Gastrocnemius medialis (tissue), 4 donors: Measurements from ENCODE around the gene PRRC2B. TPM values are rescaled to one million over a fixed set of nuclear protein-coding genes. Genes with fewer than 3 reads are reported as not detected.

Source experiments
- ATAC-seq, 2 donors: fragments of 150-250 bp; one replicate each; pipeline ENCODE4 v1.9.1; 2016
- DNase-seq, 2 donors: peaks; one replicate each; pipeline ENCODE4 v3.0.0-alpha.2; 2019
- H3K27ac ChIP-seq, 4 donors: fragments of 200-600 bp; sonication (generic); 1 replicate in 1 of 4; 2 replicates in 3 of 4; pipeline ENCODE4 v1.5.1; 2016 to 2018; ENCODE audit warnings: mild to moderate bottlenecking in 2 of 4, moderate library complexity in 1 of 4
- H3K27me3 ChIP-seq, 3 donors: fragments of 200-600 bp; sonication (generic) in 2 of 3; 1 replicate in 1 of 3; 2 replicates in 2 of 3; pipeline versions ENCODE4 v1.5.1 to v1.6.0; 2016 to 2019; ENCODE audit warnings: mild to moderate bottlenecking in 1 of 3, moderate library complexity in 1 of 3
- H3K36me3 ChIP-seq, 2 donors: fragments of 200-600 bp; sonication (generic) in 1 of 2; one replicate each; pipeline ENCODE4 v1.5.1; 2017 to 2018
- H3K4me1 ChIP-seq, 2 donors: fragments of 200-600 bp; sonication (generic) in 1 of 2; one replicate each; pipeline ENCODE4 v1.5.1; 2016 to 2017; ENCODE audit warnings: mild to moderate bottlenecking in 2 of 2
- H3K4me3 ChIP-seq, 4 donors: fragments of 200-600 bp; sonication (generic) in 3 of 4; 1 replicate in 1 of 4; 2 replicates in 3 of 4; pipeline ENCODE4 v1.5.1; 2016 to 2019; ENCODE audit warnings: mild to moderate bottlenecking in 2 of 4
- H3K9me3 ChIP-seq, 3 donors: fragments of 200-600 bp; sonication (generic) in 2 of 3; 1 replicate in 1 of 3; 2 replicates in 2 of 3; pipeline ENCODE4 v1.5.1; 2016 to 2019
- POLR2A ChIP-seq, 2 donors: fragments of 450-650 bp; IDR thresholded peaks; one replicate each; pipeline ENCODE4 v1.6.1; 2017; ENCODE audit warnings: antibody characterized with exemption in 2 of 2, mild to moderate bottlenecking in 2 of 2, moderate library complexity in 2 of 2
- in situ Hi-C, 4 donors: fragments of 200-750 bp; cut with MboI; loops; one replicate each; pipeline versions ENCODE4 v1.15.0 to v1.8.0; 2017; ENCODE audit warnings: low sequenced_read_pairs in 4 of 4
- intact Hi-C: fragments of 100-400 bp; cut with DNase I; formaldehyde crosslinking; loops from one replicate; pipeline ENCODE4 v1.15.1; 2023; ENCODE audit warnings: low total_unique reads
- total RNA-seq, 4 donors: library from RNA; depleted of rRNA; stranded (reverse); fragments of >200 nt; gene quantifications; one replicate each; pipeline versions ENCODE4 v1.1.0 to v1.2.3, GENCODE V29; 2016
- TF ChIP-seq, protein P1 (sequence below), 5 experiments: fragments of 450-650 bp in 3 of 5; fragments of 200-600 bp in 2 of 5; sonication (generic) in 2 of 5; IDR thresholded peaks in 4 of 5; conservative IDR thresholded peaks in 1 of 5; 1 replicate in 4 of 5; 2 replicates in 1 of 5; pipeline ENCODE4 v1.5.1; 2016 to 2019; ENCODE audit warnings: antibody characterized with exemption in 5 of 5, mild to moderate bottlenecking in 3 of 5, moderate library complexity in 3 of 5

The PRRC2B gene
- total RNA-seq, 4 donors from 2014 or later = 29.9 to 41.6 (median 37.2) TPM

- TF ChIP-seq, protein P1, sequence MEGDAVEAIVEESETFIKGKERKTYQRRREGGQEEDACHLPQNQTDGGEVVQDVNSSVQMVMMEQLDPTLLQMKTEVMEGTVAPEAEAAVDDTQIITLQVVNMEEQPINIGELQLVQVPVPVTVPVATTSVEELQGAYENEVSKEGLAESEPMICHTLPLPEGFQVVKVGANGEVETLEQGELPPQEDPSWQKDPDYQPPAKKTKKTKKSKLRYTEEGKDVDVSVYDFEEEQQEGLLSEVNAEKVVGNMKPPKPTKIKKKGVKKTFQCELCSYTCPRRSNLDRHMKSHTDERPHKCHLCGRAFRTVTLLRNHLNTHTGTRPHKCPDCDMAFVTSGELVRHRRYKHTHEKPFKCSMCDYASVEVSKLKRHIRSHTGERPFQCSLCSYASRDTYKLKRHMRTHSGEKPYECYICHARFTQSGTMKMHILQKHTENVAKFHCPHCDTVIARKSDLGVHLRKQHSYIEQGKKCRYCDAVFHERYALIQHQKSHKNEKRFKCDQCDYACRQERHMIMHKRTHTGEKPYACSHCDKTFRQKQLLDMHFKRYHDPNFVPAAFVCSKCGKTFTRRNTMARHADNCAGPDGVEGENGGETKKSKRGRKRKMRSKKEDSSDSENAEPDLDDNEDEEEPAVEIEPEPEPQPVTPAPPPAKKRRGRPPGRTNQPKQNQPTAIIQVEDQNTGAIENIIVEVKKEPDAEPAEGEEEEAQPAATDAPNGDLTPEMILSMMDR (IDR thresholded peaks at IDR 0.05 in 4 of 5, conservative IDR thresholded peaks at IDR 0.05 in 1 of 5) = no peak
- TF ChIP-seq POLR2A (IDR thresholded peaks at IDR 0.05) = no peak
- no peaks in the 10 kb centered on the region for H3K27me3 ChIP-seq
- peak overlapping the region; percentile 85 to 96 (median 92) for H3K27ac ChIP-seq
- peak overlapping the region in 3 of 4 donors; percentile 1 to 24 (median 7) for H3K4me3 ChIP-seq
- ATAC-seq (no peak), DNase-seq (no peak)
- H3K36me3 ChIP-seq = no peaks in the 10 kb centered on the region
- H3K4me1 ChIP-seq = peaks cover 96 to 97% of the 10 kb centered on the region in 2 donors
- H3K9me3 ChIP-seq = no peaks in the 10 kb centered on the region
- intact Hi-C loops (no loop called here), in situ Hi-C loops (no loop called here)
Measured at GRCh38 chr9:131406563-131407436, 12.9 kb downstream of the PRRC2B start.

- intact Hi-C loops (no loop called here), in situ Hi-C loops (no loop called here)
- H3K4me3 ChIP-seq = peak overlapping the region in 3 of 4 donors; percentile 1 to 24 (median 7)
- no peaks in the 10 kb centered on the region for H3K36me3 ChIP-seq
- no peaks in the 10 kb centered on the region for H3K27me3 ChIP-seq
- ATAC-seq (peak in 1 of 2 donors; percentile 29), DNase-seq (peak in 1 of 2 donors; percentile 50)
- H3K27ac ChIP-seq = peak overlapping the region; percentile 85 to 96 (median 92)
- TF ChIP-seq POLR2A (IDR thresholded peaks at IDR 0.05) = no peak
- TF ChIP-seq, protein P1 (IDR thresholded peaks at IDR 0.05 in 4 of 5, conservative IDR thresholded peaks at IDR 0.05 in 1 of 5) = peak in 4 of 5 experiments; percentile 18 to 55 (median 41)
- H3K4me1 ChIP-seq = peaks cover 96 to 98% of the 10 kb centered on the region in 2 donors
- no peaks in the 10 kb centered on the region for H3K9me3 ChIP-seq
Measured at GRCh38 chr9:131407717-131408195, 13.9 kb downstream of the PRRC2B start.

DNA sequence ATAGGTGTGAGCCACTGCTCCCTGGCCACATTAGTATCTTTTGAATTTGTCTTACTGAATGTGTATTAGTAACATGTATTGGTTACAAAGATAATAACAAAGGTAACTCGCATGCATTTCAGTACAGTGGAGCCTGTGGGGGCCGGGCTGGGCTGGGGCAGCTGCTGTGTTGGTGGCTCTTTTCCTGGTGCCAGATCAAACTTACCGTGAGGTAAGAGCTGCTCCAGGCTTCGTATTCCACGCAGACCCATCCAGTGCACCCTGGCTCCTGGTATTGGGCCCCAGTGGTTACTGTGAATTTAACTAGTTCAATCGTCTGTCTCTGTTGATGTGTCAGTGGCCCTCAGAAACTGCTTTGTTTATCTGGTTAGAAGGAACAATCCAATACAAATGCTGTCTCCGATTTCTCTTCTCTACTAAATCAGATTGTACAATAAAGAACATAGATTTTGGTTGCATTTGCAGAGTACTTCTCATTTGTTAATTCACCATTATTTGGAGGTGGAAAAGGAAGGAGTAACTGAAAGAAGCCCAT lies 15.6 kb downstream of the PRRC2B start:
- no peak for ATAC-seq
- H3K4me3 ChIP-seq = no peak overlapping the region
- intact Hi-C loops = no loop called here
- H3K27ac ChIP-seq = peak overlapping the region; percentile 54 to 96 (median 92)
- H3K27me3 ChIP-seq = no peaks in the 10 kb centered on the region
- TF ChIP-seq POLR2A (IDR thresholded peaks at IDR 0.05) = no peak
- TF ChIP-seq, protein P1 (IDR thresholded peaks at IDR 0.05 in 4 of 5, conservative IDR thresholded peaks at IDR 0.05 in 1 of 5) = no peak
- H3K4me1 ChIP-seq = peaks cover 91 to 95% of the 10 kb centered on the region in 2 donors
- no peaks in the 10 kb centered on the region for H3K9me3 ChIP-seq
- H3K36me3 ChIP-seq = no peaks in the 10 kb centered on the region
- in situ Hi-C loops = no loop called here
- DNase-seq = no peak

DNA sequence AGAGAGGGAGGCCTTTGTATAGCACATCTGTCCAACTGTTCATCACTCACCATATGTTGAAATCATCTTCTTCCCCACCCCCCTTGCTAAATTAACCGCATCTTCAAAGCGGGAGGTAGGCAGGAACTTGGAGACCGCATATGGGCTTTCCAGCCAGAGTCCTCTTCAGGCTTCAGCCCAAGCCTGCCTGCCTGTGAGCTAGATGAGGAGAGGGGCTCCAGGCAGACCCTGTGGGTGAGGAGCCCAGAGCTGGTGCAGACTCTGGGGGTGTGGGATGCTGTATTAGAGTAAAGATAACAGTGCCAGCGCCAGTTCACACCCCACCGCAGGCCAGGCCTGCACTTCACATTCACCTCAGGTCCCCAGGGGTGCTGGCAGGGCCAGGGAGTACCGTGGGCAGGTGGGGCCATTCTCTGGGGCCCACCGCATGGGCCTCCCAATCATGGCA lies 16.2 kb downstream of the PRRC2B start:
- Histone ChIP-seq H3K9me3 (no peaks in the 10 kb centered on the region), H3K4me1 (peaks cover 86 to 89% of the 10 kb centered on the region in 2 donors), H3K36me3 (no peaks in the 10 kb centered on the region), H3K27ac (peak overlapping the region; percentile 54 to 96 (median 92)), H3K27me3 (no peaks in the 10 kb centered on the region), H3K4me3 (no peak overlapping the region)
- intact Hi-C loops (no loop called here), in situ Hi-C loops (no loop called here)
- no peak for TF ChIP-seq POLR2A (IDR thresholded peaks at IDR 0.05)
- TF ChIP-seq, protein P1 (IDR thresholded peaks at IDR 0.05 in 4 of 5, conservative IDR thresholded peaks at IDR 0.05 in 1 of 5) = no peak
- ATAC-seq = no peak
- no peak for DNase-seq
